ENCODE data around the gene GUSB. TPM values are rescaled to one million over a fixed set of nuclear protein-coding genes. Genes with fewer than 3 reads are reported as not detected.

The GUSB gene
- total and polyA plus RNA-seq, 2 donors (not counting 3 experiments of a cell fraction or from before 2014, with no cell fraction given), result 55.7 to 107 TPM

DNA sequence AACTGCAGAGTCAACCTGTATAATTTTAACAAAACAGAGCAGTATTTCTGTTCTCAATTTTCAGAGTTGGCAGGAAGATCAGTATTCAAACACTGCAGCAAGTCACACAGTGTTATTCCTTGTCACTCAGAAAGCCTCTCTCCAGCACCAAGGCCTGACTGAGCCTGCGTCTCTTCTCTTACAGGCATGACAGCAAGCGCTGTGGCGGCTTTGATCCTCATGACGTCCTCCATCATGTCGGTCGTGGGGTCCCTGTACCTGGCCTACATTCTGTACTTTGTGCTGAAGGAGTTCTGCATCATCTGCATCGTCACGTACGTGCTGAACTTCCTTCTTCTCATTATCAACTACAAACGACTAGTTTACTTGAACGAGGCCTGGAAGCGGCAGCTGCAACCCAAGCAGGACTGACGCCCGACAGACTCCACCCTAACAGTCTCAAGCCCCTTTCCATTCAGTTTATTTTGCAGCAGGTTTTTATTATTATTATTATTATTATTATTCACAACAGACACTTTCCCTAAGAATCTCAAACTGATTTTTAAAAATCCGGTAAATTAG is 28.0 kb downstream of the GUSB start:
- DNase-seq (ENCODE audit: low read depth, low spot score) (no peak), FAIRE-seq (no peak)
- H3K36me3 ChIP-seq (ENCODE audit: control insufficient read depth in 2 of 2, extremely low read depth in 1 of 2, insufficient read depth in 2 of 2, low read length in 2 of 2), result peaks cover 5 to 10% of the 10 kb centered on the region in 2 experiments
- ChIA-PET CTCF (no interaction called here), POLR2A (no interaction called here)
- no peaks in the 10 kb centered on the region for H3K79me2 ChIP-seq (ENCODE audit: control insufficient read depth, insufficient read depth, low read length)
- intact Hi-C loops (cut with micrococcal nuclease) (no loop called here), dilution Hi-C loops (cut with MboI; ENCODE audit: extremely low pct_ligation_motif_present, low sequenced_read_pairs) (no loop called here)
- no peaks in the 10 kb centered on the region for H3K9me1 ChIP-seq (replicated peaks; ENCODE audit: control insufficient read depth, extremely low read depth, insufficient read depth, low read length)
- H3K4me1 ChIP-seq (ENCODE audit: control insufficient read depth, extremely low read depth, insufficient read depth, low read length), result no peaks in the 10 kb centered on the region
- H4K20me1 ChIP-seq (replicated peaks; ENCODE audit: control insufficient read depth, extremely low read depth, insufficient read depth, low read length), result no peaks in the 10 kb centered on the region
- no peak overlapping the region for H3K4me3 ChIP-seq (replicated peaks in 1 of 3; ENCODE audit: insufficient read depth in 1 of 3, low read depth in 1 of 3, low read length in 3 of 3)
- H3K4me2 ChIP-seq (ENCODE audit: insufficient read depth, low read length), result no peak overlapping the region
- TF ChIP-seq GATA2 (IDR thresholded peaks at IDR 0.05; ENCODE audit: insufficient read depth, insufficient read length, low read depth, low read length) (no peak), MYC (IDR thresholded peaks at IDR 0.05; ENCODE audit: low read depth, low read length) (no peak), FOS (IDR thresholded peaks at IDR 0.05; ENCODE audit: borderline replicate concordance, insufficient read depth, low read length) (no peak), POLR2AphosphoS5 (IDR thresholded peaks at IDR 0.05; ENCODE audit: insufficient read depth, low read depth, low read length) (no peak), POLR2A (IDR thresholded peaks at IDR 0.05; ENCODE audit: low read depth, low read length) (no peak)
- TF ChIP-seq, protein P1, sequence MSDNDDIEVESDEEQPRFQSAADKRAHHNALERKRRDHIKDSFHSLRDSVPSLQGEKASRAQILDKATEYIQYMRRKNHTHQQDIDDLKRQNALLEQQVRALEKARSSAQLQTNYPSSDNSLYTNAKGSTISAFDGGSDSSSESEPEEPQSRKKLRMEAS (IDR thresholded peaks at IDR 0.05; ENCODE audit: insufficient read depth, insufficient read length), result no peak
- BruUV-seq (replicated peaks), result no TSS peak
- H3K27ac ChIP-seq (ENCODE audit: insufficient read depth, low read depth, low read length), result no peak overlapping the region
- no peak overlapping the region for H3K9ac ChIP-seq (replicated peaks; ENCODE audit: extremely low read depth, insufficient read depth, low read length)
- no peak overlapping the region for H2AFZ ChIP-seq (ENCODE audit: low read depth, low read length)
- no peaks in the 10 kb centered on the region for H3K27me3 ChIP-seq (ENCODE audit: control insufficient read depth in 2 of 2, insufficient read depth in 2 of 2, low read length in 2 of 2)
- no peaks in the 10 kb centered on the region for H3K9me3 ChIP-seq (replicated peaks; ENCODE audit: control insufficient read depth, insufficient read depth, low read length)

DNA sequence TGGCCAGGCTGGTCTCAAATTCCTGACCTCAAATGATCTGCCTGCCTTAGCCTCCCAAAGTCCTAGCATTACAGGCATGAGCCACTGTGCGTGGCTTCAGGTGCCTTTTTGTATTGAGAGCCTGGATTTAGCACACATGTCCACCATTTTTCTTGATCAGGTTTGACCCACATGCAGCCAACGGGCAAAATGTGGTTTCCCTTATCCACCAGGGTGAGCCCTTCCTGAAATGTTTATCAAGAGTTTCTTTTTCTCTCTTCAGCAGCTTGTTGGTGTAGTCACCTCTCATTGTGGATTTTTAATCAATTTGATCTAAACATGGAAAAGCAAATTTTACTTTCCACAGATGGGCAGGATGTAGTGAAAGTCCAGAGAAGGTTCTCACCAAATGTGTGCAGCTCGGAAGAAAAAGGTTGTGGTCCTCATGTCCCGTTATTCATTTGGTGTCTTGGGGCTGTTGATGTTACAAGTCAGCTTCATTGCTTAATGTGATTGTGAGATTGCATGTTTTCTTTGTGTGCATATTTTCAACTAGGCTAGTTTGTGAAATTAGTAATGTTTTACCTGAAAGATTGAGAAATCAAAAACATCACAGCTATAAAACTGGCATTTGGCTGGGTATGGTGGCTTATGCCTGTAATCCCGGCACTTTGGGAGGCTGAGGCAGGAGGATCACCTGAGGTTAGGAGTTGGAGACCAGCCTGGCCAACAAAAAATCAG is 28.9 kb downstream of the GUSB start:
- ChIA-PET CTCF (no interaction called here), POLR2A (no interaction called here)
- Histone ChIP-seq H3K4me1 (ENCODE audit: control insufficient read depth, extremely low read depth, insufficient read depth, low read length) (no peaks in the 10 kb centered on the region), H3K79me2 (ENCODE audit: control insufficient read depth, insufficient read depth, low read length) (no peaks in the 10 kb centered on the region), H3K4me2 (ENCODE audit: insufficient read depth, low read length) (no peak overlapping the region), H3K27me3 (ENCODE audit: control insufficient read depth in 2 of 2, insufficient read depth in 2 of 2, low read length in 2 of 2) (no peaks in the 10 kb centered on the region), H3K27ac (ENCODE audit: insufficient read depth, low read depth, low read length) (no peak overlapping the region), H3K4me3 (replicated peaks in 1 of 3; ENCODE audit: insufficient read depth in 1 of 3, low read depth in 1 of 3, low read length in 3 of 3) (no peak overlapping the region), H2AFZ (ENCODE audit: low read depth, low read length) (no peak overlapping the region), H4K20me1 (replicated peaks; ENCODE audit: control insufficient read depth, extremely low read depth, insufficient read depth, low read length) (no peaks in the 10 kb centered on the region), H3K9me1 (replicated peaks; ENCODE audit: control insufficient read depth, extremely low read depth, insufficient read depth, low read length) (no peaks in the 10 kb centered on the region), H3K9ac (replicated peaks; ENCODE audit: extremely low read depth, insufficient read depth, low read length) (no peak overlapping the region), H3K36me3 (ENCODE audit: control insufficient read depth in 2 of 2, extremely low read depth in 1 of 2, insufficient read depth in 2 of 2, low read length in 2 of 2) (peaks cover 5 to 6% of the 10 kb centered on the region in 2 experiments), H3K9me3 (replicated peaks; ENCODE audit: control insufficient read depth, insufficient read depth, low read length) (no peaks in the 10 kb centered on the region)
- DNase-seq (ENCODE audit: low read depth, low spot score), result no peak
- dilution Hi-C loops (cut with MboI; ENCODE audit: extremely low pct_ligation_motif_present, low sequenced_read_pairs) (no loop called here), intact Hi-C loops (cut with micrococcal nuclease) (no loop called here)
- BruUV-seq (replicated peaks), result no TSS peak
- TF ChIP-seq, protein P2, sequence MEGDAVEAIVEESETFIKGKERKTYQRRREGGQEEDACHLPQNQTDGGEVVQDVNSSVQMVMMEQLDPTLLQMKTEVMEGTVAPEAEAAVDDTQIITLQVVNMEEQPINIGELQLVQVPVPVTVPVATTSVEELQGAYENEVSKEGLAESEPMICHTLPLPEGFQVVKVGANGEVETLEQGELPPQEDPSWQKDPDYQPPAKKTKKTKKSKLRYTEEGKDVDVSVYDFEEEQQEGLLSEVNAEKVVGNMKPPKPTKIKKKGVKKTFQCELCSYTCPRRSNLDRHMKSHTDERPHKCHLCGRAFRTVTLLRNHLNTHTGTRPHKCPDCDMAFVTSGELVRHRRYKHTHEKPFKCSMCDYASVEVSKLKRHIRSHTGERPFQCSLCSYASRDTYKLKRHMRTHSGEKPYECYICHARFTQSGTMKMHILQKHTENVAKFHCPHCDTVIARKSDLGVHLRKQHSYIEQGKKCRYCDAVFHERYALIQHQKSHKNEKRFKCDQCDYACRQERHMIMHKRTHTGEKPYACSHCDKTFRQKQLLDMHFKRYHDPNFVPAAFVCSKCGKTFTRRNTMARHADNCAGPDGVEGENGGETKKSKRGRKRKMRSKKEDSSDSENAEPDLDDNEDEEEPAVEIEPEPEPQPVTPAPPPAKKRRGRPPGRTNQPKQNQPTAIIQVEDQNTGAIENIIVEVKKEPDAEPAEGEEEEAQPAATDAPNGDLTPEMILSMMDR (IDR thresholded peaks at IDR 0.05; ENCODE audit: extremely low read depth in 1 of 2, insufficient read depth in 1 of 2, low read depth in 1 of 2, low read length in 2 of 2), result no peak
- TF ChIP-seq POLR2A (IDR thresholded peaks at IDR 0.05; ENCODE audit: low read depth, low read length) (no peak), GATA2 (IDR thresholded peaks at IDR 0.05; ENCODE audit: insufficient read depth, insufficient read length, low read depth, low read length) (no peak), EZH2 (IDR thresholded peaks at IDR 0.05; ENCODE audit: borderline replicate concordance, low read depth, low read length, severe bottlenecking) (no peak), JUN (IDR thresholded peaks at IDR 0.05; ENCODE audit: borderline replicate concordance, insufficient read depth, insufficient read length, low read depth) (no peak), POLR2AphosphoS5 (IDR thresholded peaks at IDR 0.05; ENCODE audit: insufficient read depth, low read depth, low read length) (no peak), FOS (IDR thresholded peaks at IDR 0.05; ENCODE audit: borderline replicate concordance, insufficient read depth, low read length) (no peak), MYC (IDR thresholded peaks at IDR 0.05; ENCODE audit: low read depth, low read length) (no peak)
- TF ChIP-seq, protein P1 (IDR thresholded peaks at IDR 0.05; ENCODE audit: insufficient read depth, insufficient read length), result no peak
- FAIRE-seq, result no peak
